ENCODE measurements around the gene CSN1S1.
"Not testable (repeated sequence)": the region's sequence is repeated elsewhere in the genome, so short reads cannot be mapped to it uniquely, and the experiment has no call there.

The CSN1S1 gene

GRCh38 chr4:69930768-69931167, at the start of gene CSN1S1:
CSN1S1 (plus strand) TSS chr4:69931068; CDS start chr4:69932556, 1,488 bp downstream.
- DNase-seq: no peak

- DNase-seq: peak; percentile 31
These were observed 49.6 kb upstream of the CSN1S1 start for GRCh38 chr4:69881173-69881773.

- DNase-seq: no peak
These were observed 48.7 kb upstream of the CSN1S1 start for GRCh38 chr4:69882150-69882549.

- DNase-seq: no peak
These were observed 42.5 kb upstream of the CSN1S1 start for GRCh38 chr4:69888336-69888735.

- no peak for DNase-seq
These were observed 36.7 kb upstream of the CSN1S1 start for GRCh38 chr4:69894186-69894585.

GRCh38 chr4:69894721-69895120, 36.1 kb upstream of the CSN1S1 start:
- DNase-seq: no peak

GRCh38 chr4:69896530-69897116, 34.2 kb upstream of the CSN1S1 start:
- no peak for DNase-seq

- no peak for DNase-seq
These were observed 23.7 kb upstream of the CSN1S1 start for GRCh38 chr4:69907151-69907550.

GRCh38 chr4:69909195-69909594, 21.7 kb upstream of the CSN1S1 start:
- DNase-seq: peak; percentile 65

GRCh38 chr4:69910016-69910782, 20.7 kb upstream of the CSN1S1 start:
- no peak for DNase-seq

- DNase-seq: no peak
These were observed 10.0 kb upstream of the CSN1S1 start for GRCh38 chr4:69920874-69921273.

- DNase-seq: not testable (repeated sequence)
These were observed 7.0 kb upstream of the CSN1S1 start for GRCh38 chr4:69923782-69924410.

- no peak for DNase-seq
These were observed 3.3 kb downstream of the CSN1S1 start for GRCh38 chr4:69934150-69934549.

- no peak for DNase-seq
These were observed 5.7 kb downstream of the CSN1S1 start for GRCh38 chr4:69936566-69936965.

GRCh38 chr4:69951602-69952001, 20.7 kb downstream of the CSN1S1 start:
- no peak for DNase-seq

- no peak for DNase-seq
These were observed 26.3 kb downstream of the CSN1S1 start for GRCh38 chr4:69957209-69957608.

- DNase-seq: no peak
These were observed 34.8 kb downstream of the CSN1S1 start, which contains the start of gene CSN2 for GRCh38 chr4:69965628-69966027. CSN2 (minus strand) TSS chr4:69965728; CDS start chr4:69960995, 4,733 bp downstream.

GRCh38 chr4:69970071-69970470, 39.2 kb downstream of the CSN1S1 start:
- peak; percentile 48 for DNase-seq

- no peak for DNase-seq
These were observed 43.8 kb downstream of the CSN1S1 start for GRCh38 chr4:69974631-69975030.

- DNase-seq: no peak
These were observed 46.7 kb downstream of the CSN1S1 start for GRCh38 chr4:69977582-69977981.

GRCh38 chr4:69984030-69984443, 53.2 kb downstream of the CSN1S1 start:
- no peak for DNase-seq

- no peak for DNase-seq
These were observed 55.8 kb downstream of the CSN1S1 start for GRCh38 chr4:69986663-69987062.

- DNase-seq: no peak
These were observed 60.1 kb downstream of the CSN1S1 start for GRCh38 chr4:69991016-69991415.

- no peak for DNase-seq
These were observed 63.9 kb downstream of the CSN1S1 start for GRCh38 chr4:69994782-69995181.

Measured in MV-4-11 (cell line).